Dendritic cell treated with granulocyte-macrophage colony-stimulating factor and Interleukin-4, amounts not matched to agents 40 ng/mL and 50 ng/mL, for 4 days (primary cell): ENCODE data around the gene BICC1.

Experiments used
- H3K27ac Mint-ChIP-seq: one replicate; pipeline ENCODE4 v1.8.0; 2022; ENCODE audit warnings: mild to moderate bottlenecking, mixed read lengths
- H3K27me3 Mint-ChIP-seq: one replicate; pipeline ENCODE4 v1.8.0; 2022; ENCODE audit warnings: mild to moderate bottlenecking, mixed read lengths
- H3K36me3 Mint-ChIP-seq: one replicate; pipeline ENCODE4 v1.8.0; 2022; ENCODE audit warnings: low read depth, mixed read lengths
- H3K4me1 Mint-ChIP-seq: one replicate; pipeline ENCODE4 v1.8.0; 2022; ENCODE audit warnings: low read depth, mixed read lengths
- H3K4me3 Mint-ChIP-seq: one replicate; pipeline ENCODE4 v1.8.0; 2022; ENCODE audit warnings: mild to moderate bottlenecking, moderate library complexity, mixed read lengths
- H3K9me3 Mint-ChIP-seq: one replicate; pipeline ENCODE4 v1.8.0; 2022; ENCODE audit warnings: mixed read lengths
- intact Hi-C: fragments of 100-400 bp; cut with micrococcal nuclease; formaldehyde crosslinking; loops from one replicate; pipeline ENCODE4 v1.15.0; 2022

Gene BICC1

DNA sequence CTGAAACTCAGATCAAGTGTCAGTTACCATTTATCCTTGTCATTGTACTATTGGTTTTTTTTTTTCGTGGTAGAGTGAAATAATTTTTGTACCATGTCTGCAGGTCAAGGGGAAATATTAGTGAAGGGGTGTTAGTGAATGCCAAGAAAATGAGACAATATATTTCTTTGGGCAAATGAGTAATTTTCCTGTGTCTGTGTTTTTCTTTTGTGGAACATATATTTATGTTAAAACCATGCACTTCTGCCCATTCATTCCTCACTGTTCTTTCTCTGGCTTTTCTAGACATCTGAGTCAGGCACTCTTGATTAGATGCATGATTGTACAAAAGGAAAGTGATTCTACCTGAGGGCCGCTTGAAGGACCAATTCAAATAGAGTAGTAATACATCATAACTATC, 161.6 kb downstream of the BICC1 start:
- no peaks in the 10 kb centered on the region for H3K27me3 Mint-ChIP-seq
- peaks cover 38% of the 10 kb centered on the region for H3K9me3 Mint-ChIP-seq
- H3K4me3 Mint-ChIP-seq, result no peak overlapping the region
- intact Hi-C loops, result no loop called here
- H3K4me1 Mint-ChIP-seq, result no peaks in the 10 kb centered on the region
- no peak overlapping the region for H3K27ac Mint-ChIP-seq
- no peaks in the 10 kb centered on the region for H3K36me3 Mint-ChIP-seq

DNA sequence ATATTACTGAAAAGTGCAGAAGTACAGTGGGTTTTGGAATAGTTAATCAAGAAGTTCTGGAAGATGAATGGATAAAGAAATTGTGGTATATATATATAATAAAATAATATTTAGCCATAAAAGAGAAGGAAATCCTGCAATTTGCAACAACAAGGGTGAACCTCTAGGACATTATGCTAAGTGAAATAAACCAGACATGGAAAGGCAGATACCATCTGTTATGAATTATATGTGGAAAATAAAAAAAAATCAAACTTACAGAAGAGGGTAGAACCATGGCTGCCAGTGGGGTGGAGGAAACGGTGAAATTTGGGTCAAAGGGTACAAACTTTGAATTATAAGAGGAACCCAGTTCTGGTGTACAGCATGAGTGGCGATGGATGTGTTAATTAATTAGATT, 162.6 kb downstream of the BICC1 start:
- no peaks in the 10 kb centered on the region for H3K36me3 Mint-ChIP-seq
- no peak overlapping the region for H3K4me3 Mint-ChIP-seq
- no peaks in the 10 kb centered on the region for H3K27me3 Mint-ChIP-seq
- intact Hi-C loops, result no loop called here
- H3K4me1 Mint-ChIP-seq, result no peaks in the 10 kb centered on the region
- peaks cover 41% of the 10 kb centered on the region for H3K9me3 Mint-ChIP-seq
- H3K27ac Mint-ChIP-seq, result no peak overlapping the region

DNA sequence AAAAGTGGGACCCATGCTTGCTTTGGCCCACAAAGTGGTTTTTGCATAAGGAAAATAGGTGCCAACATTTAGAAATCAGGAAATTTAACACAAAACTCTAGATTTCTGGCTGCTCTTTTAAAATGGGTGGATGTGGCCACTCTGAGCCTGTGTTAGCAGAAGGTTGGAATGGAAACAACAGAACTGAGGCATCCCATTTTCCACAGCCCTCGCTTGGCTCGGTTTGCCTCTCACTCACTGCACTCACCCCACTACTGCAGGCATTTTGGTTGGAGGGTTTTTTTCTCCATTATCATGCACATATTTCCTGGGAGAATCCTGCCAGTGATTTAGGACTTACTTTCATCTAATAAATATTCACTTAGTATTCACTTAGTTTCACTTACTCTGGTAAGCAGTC, 178.9 kb downstream of the BICC1 start:
- intact Hi-C loops, result no loop called here
- no peaks in the 10 kb centered on the region for H3K27me3 Mint-ChIP-seq

DNA sequence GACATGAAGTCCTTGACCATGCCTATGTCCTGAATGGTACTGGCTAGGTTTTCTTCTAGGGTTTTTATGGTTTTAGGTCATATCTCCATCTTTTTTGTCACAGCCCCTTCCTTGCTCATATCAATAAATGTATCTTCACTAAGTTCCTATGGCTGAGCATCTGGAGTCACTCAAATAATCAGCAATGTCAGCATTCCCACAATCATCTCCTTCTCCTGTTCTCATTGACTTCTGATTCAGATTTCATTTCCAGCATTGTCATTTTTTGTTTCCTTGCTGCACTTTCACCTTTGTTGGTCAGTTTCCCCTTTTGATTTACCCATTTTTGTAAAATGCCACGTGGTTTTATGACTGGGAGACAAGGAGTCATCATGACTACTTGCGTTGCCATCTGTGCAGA, 181.2 kb downstream of the BICC1 start:
- no peaks in the 10 kb centered on the region for H3K36me3 Mint-ChIP-seq
- no peak overlapping the region for H3K4me3 Mint-ChIP-seq
- intact Hi-C loops, result no loop called here
- no peaks in the 10 kb centered on the region for H3K4me1 Mint-ChIP-seq
- H3K9me3 Mint-ChIP-seq, result peaks cover 19% of the 10 kb centered on the region
- no peak overlapping the region for H3K27ac Mint-ChIP-seq
- H3K27me3 Mint-ChIP-seq, result no peaks in the 10 kb centered on the region

More for the DNA sequence above, 178.9 kb downstream of the BICC1 start:
- no peaks in the 10 kb centered on the region for H3K36me3 Mint-ChIP-seq
- H3K4me3 Mint-ChIP-seq, result no peak overlapping the region
- peaks cover 37% of the 10 kb centered on the region for H3K9me3 Mint-ChIP-seq
- no peak overlapping the region for H3K27ac Mint-ChIP-seq
- H3K4me1 Mint-ChIP-seq, result no peaks in the 10 kb centered on the region

DNA sequence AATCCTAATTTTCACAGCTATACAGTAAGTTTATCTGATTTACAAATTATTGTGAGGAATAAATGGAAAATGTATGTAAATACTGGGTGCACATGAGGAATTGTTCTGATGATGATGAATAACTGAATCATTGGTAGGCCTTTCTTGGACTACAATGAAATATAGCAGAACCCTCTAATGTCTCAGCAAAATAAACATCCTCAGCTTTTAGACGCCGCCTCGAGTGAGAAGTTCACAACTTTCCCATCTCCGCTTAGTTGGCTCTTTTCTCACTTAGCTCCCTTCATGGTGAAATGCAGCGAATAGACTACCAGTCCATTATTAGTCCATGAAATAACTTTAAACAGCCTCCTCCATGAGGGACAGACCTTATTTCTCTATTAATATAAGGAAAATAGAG, 182.3 kb downstream of the BICC1 start:
- intact Hi-C loops, result no loop called here
- H3K4me3 Mint-ChIP-seq, result no peak overlapping the region
- no peaks in the 10 kb centered on the region for H3K36me3 Mint-ChIP-seq
- H3K9me3 Mint-ChIP-seq, result peaks cover 19% of the 10 kb centered on the region
- no peaks in the 10 kb centered on the region for H3K27me3 Mint-ChIP-seq
- H3K4me1 Mint-ChIP-seq, result no peaks in the 10 kb centered on the region
- H3K27ac Mint-ChIP-seq, result no peak overlapping the region

DNA sequence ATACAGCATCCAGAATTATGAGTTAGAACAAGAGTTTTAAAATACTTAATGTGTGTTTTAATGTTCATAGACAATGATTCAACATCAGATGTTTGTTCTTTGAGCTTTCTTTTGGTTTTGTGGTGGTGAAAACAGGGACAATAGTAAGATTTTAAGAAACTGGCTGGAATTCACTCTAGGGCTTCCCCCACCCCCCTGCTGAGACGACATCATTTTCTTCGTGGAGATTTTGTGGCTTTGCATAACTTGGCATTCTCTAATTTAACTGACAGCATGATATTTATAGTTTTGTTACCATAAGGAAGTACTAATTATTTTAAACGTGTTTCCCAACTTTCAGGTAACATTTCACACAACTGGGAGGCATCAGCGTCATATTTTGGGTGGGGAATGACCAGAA, 184.1 kb downstream of the BICC1 start:
- H3K27me3 Mint-ChIP-seq, result no peaks in the 10 kb centered on the region
- H3K9me3 Mint-ChIP-seq, result peaks cover 17% of the 10 kb centered on the region
- H3K27ac Mint-ChIP-seq, result no peak overlapping the region
- H3K4me1 Mint-ChIP-seq, result no peaks in the 10 kb centered on the region
- intact Hi-C loops, result no loop called here
- H3K4me3 Mint-ChIP-seq, result no peak overlapping the region
- H3K36me3 Mint-ChIP-seq, result no peaks in the 10 kb centered on the region

DNA sequence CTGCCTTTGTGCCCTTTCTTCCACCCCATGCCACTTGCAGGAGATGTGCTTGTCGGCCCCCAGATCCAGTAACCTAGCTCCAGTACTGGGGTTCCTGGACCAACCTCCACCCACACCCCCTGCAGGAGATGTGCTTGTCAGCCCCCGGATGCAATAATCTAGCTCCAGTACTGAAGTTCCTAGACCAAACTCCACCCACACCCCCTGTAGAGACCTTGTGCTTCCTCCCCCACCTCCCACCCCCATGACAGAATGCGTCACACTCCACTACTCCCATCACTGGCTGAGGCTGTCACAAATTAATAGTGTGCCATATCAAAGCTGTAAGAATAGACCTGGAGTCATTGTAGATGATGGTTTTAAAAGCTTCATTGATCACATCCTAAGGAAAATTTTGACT, 185.0 kb downstream of the BICC1 start:
- Mint-ChIP-seq H3K27me3 (no peaks in the 10 kb centered on the region), H3K9me3 (peaks cover 10% of the 10 kb centered on the region), H3K4me3 (no peak overlapping the region), H3K4me1 (no peaks in the 10 kb centered on the region), H3K27ac (no peak overlapping the region), H3K36me3 (no peaks in the 10 kb centered on the region)
- intact Hi-C loops, result no loop called here

DNA sequence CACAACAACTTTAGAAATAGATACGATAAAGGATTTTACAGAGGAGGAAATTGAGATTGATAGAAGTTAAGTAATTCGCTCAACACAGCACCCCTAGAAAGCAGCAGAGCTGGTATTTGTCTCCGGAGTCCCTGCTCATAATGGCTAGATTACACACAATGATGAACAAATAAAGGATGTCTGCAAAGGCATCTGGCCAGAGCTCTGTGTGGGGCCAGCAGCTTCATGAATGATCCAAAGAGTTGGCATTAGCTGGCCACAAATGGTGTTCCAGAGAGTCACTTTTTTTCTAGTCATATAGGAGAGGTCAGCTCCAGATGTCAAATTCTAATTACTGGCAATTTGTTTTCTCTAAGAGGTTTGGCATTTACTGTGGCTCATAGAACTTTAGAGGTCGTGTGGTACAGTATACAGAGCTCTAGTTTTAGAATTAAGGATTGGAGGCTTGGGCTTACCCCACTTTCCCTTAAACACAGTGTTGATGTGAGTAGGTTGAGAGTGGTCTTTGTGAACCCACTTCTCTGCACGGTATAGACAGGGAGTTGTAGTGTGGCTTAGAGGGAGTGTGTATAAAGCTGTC, 186.2 kb downstream of the BICC1 start:
- intact Hi-C loops, result no loop called here
- H3K9me3 Mint-ChIP-seq, result peaks cover 6% of the 10 kb centered on the region
- H3K27me3 Mint-ChIP-seq, result no peaks in the 10 kb centered on the region
- H3K4me1 Mint-ChIP-seq, result no peaks in the 10 kb centered on the region
- no peaks in the 10 kb centered on the region for H3K36me3 Mint-ChIP-seq
- H3K4me3 Mint-ChIP-seq, result no peak overlapping the region
- no peak overlapping the region for H3K27ac Mint-ChIP-seq

DNA sequence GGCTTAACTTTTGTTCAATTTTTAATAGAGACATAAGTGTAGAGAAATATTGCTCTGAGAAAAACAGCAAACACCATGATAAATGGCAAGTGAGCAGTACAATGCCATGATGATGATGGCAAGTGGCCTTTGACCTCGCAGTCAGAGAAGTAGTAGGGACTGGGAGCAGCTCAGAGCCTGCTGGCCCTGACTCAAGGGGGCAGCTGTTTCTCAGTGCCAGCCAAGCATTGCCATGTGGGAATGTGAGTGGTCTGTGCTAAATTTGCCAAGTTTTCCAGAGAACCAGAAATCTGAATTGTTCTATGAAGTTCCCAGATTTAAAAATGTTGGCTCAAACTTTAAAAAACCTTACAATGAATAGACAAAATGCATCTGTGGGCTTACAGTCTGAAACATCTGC, 187.9 kb downstream of the BICC1 start:
- H3K27ac Mint-ChIP-seq, result no peak overlapping the region
- intact Hi-C loops, result no loop called here
- H3K27me3 Mint-ChIP-seq, result no peaks in the 10 kb centered on the region
- H3K4me3 Mint-ChIP-seq, result no peak overlapping the region
- no peaks in the 10 kb centered on the region for H3K9me3 Mint-ChIP-seq
- no peaks in the 10 kb centered on the region for H3K36me3 Mint-ChIP-seq
- H3K4me1 Mint-ChIP-seq, result no peaks in the 10 kb centered on the region

DNA sequence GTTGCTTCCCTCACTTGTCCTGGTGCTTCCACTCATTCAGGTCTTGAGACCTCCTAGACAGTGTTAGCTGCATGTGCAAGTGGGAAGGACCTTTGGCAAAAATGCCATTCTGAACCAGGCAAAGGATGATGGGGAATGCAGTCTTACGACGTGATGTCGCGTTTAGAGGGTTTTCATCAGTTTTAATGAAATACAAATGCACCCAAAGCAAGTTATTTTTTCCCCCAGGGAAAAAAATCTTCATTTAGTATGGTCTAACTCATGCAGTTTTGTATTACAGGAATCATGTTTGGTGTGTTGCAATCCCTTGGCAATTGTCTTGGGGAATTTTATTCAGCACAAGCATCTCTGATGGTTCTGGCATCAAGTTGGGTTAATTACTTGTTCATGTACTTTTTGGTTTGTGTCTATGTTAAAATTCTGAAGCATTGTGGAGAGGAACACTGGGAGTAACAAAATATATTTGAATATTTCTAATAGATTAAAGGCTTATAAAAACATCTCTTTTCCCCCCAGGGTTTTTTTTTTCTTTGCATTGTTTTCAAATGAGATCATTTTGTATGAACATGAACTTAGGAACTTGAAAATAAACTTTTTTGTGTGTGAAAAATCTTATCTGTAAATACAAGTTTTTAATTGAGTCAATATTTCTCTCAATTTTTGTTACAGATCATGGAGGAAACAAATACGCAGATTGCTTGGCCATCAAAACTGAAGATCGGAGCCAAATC, 188.9 kb downstream of the BICC1 start:
- Mint-ChIP-seq H3K27me3 (no peaks in the 10 kb centered on the region), H3K36me3 (no peaks in the 10 kb centered on the region), H3K4me3 (no peak overlapping the region), H3K27ac (no peak overlapping the region), H3K9me3 (peaks cover 4% of the 10 kb centered on the region), H3K4me1 (no peaks in the 10 kb centered on the region)
- intact Hi-C loops, result no loop called here

DNA sequence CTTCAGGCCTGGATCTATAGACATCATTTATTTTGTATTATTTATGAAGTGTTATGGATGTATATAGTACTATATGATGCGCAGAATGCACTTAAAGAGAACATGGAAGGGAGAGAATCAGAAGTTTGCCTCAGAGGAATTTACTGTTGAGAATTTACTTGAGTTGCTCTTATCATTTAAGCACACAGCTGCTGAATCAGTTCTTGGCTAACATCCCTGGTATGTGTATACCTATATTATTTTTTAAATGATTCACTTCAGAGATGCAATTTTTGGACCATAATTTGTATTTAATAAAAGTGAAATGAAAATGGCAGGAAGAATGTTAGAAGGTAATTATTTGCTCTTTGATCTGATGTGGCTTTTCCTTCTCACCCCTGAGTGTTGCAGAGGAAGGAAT, 191.6 kb downstream of the BICC1 start:
- Mint-ChIP-seq H3K4me1 (no peaks in the 10 kb centered on the region), H3K36me3 (no peaks in the 10 kb centered on the region), H3K27me3 (no peaks in the 10 kb centered on the region), H3K9me3 (peaks cover 14% of the 10 kb centered on the region), H3K27ac (no peak overlapping the region), H3K4me3 (no peak overlapping the region)
- intact Hi-C loops, result no loop called here

DNA sequence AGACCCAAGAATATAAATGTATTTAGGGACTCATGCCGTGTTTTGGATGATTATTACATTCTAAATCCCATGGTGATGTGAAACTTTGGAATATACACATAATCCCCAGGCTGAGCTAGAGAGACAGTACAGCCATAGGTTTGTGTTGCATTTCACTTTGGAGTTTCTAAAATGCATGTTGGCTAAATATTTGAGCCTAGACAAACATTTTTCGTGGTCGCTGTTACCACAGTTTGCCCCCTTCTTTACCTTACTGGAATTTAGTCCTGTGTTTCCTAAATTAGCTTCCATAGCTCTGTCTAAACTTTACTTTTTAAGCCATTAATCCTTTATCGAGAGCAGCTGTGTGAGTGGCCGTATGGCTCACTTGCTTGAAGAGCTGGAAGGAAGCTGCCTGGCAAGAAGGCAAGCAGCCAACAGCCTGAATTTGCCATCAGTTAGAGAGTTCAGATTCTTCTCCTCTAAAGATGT, 192.0 kb downstream of the BICC1 start:
- peaks cover 14% of the 10 kb centered on the region for H3K9me3 Mint-ChIP-seq

DNA sequence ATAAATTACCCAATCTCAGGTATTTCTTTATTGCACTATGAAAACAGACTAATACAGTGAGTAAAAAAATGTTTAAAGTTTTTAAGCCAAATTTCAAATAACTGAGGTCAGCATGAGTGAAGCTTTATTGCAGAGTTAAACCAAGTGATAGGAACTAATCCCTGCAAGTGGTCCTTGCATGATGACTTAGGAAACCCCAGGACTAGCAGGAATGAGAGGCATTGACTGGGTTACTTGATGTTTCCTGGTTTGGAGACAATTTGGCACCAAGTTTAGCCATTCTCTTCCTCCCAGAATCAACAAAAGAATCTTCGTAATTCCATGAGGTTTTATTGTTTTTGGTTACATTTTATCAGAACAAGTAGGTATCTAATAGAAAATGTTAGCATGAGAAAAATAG, 194.2 kb downstream of the BICC1 start:
- H3K27me3 Mint-ChIP-seq, result no peaks in the 10 kb centered on the region
- no peaks in the 10 kb centered on the region for H3K4me1 Mint-ChIP-seq
- H3K9me3 Mint-ChIP-seq, result peaks cover 14% of the 10 kb centered on the region
- intact Hi-C loops, result no loop called here
- no peak overlapping the region for H3K4me3 Mint-ChIP-seq
- no peak overlapping the region for H3K27ac Mint-ChIP-seq
- H3K36me3 Mint-ChIP-seq, result no peaks in the 10 kb centered on the region

More for the DNA sequence above, 192.0 kb downstream of the BICC1 start:
- intact Hi-C loops, result no loop called here
- H3K4me3 Mint-ChIP-seq, result no peak overlapping the region
- no peak overlapping the region for H3K27ac Mint-ChIP-seq
- H3K4me1 Mint-ChIP-seq, result no peaks in the 10 kb centered on the region
- H3K36me3 Mint-ChIP-seq, result no peaks in the 10 kb centered on the region
- no peaks in the 10 kb centered on the region for H3K27me3 Mint-ChIP-seq

DNA sequence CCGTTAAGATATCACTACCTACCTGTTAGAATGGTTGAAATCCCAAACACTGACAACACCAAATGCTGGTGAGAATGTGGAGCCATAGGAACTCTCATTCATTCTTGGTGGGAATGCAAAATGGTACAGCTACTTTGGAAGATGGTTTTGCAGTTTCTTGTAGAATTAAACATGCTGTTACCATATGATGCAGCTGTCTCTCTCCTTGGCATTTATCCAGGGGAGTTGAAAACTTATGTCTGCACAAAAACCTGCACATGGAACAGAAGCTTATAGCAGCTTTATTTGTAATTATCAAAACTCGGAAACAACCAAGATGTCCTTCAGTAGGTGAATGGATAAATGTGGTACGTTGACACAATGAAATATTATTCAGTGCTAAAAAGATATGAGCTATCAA, 199.5 kb downstream of the BICC1 start:
- no peaks in the 10 kb centered on the region for H3K4me1 Mint-ChIP-seq
- no peaks in the 10 kb centered on the region for H3K36me3 Mint-ChIP-seq
- no peak overlapping the region for H3K4me3 Mint-ChIP-seq
- no peaks in the 10 kb centered on the region for H3K27me3 Mint-ChIP-seq
- peaks cover 4% of the 10 kb centered on the region for H3K9me3 Mint-ChIP-seq
- intact Hi-C loops, result no loop called here
- H3K27ac Mint-ChIP-seq, result no peak overlapping the region

DNA sequence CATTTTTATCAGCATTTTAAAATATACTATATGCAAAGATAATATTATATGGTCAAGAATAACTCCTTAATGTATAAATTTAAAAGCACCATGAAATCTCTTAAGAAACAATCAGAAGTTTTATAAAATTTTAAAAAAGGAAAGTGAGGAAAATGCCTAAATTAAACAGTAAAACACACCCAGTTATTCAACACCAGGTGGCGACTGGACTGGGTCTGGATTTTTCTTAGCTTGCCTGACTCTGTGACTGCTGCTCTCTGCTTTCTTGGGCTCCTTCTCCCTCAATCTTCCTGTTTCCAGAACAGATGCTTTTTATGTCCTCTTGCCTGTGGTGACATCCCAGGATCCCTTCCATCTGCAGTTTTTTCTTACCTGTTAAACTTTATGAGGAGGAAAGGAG, 200.3 kb downstream of the BICC1 start:
- H3K36me3 Mint-ChIP-seq, result no peaks in the 10 kb centered on the region
- H3K4me1 Mint-ChIP-seq, result no peaks in the 10 kb centered on the region
- no peak overlapping the region for H3K27ac Mint-ChIP-seq
- no peak overlapping the region for H3K4me3 Mint-ChIP-seq
- intact Hi-C loops, result no loop called here
- H3K27me3 Mint-ChIP-seq, result no peaks in the 10 kb centered on the region
- H3K9me3 Mint-ChIP-seq, result no peaks in the 10 kb centered on the region
